NCI-H2107 (cell line): ENCODE measurements around the gene CCSER1.
"Not testable (repeated sequence)": the region's sequence is repeated elsewhere in the genome, so short reads cannot be mapped to it uniquely, and the experiment has no call there.

Experiments
- DNase-seq: peaks from one replicate; lab custom pipeline; 2025; lab: John Stamatoyannopoulos, UW

The CCSER1 gene

GRCh38 chr4:91373546-91373945 is 1246.4 kb downstream of the CCSER1 start:
- no peak for DNase-seq

GRCh38 chr4:91405431-91405830 is 1278.2 kb downstream of the CCSER1 start:
- not testable (repeated sequence) for DNase-seq

- no peak for DNase-seq
These were observed 1294.8 kb downstream of the CCSER1 start for GRCh38 chr4:91422011-91422410.

GRCh38 chr4:91426725-91427124 is 1299.5 kb downstream of the CCSER1 start:
- DNase-seq = no peak

GRCh38 chr4:91427171-91427570 is 1300.0 kb downstream of the CCSER1 start:
- DNase-seq = no peak

- no peak for DNase-seq
These were observed 1307.4 kb downstream of the CCSER1 start for GRCh38 chr4:91434631-91435030.

- no peak for DNase-seq
These were observed 1309.4 kb downstream of the CCSER1 start for GRCh38 chr4:91436556-91436955.

GRCh38 chr4:91447168-91447567 is 1320.0 kb downstream of the CCSER1 start:
- DNase-seq = no peak

- no peak for DNase-seq
These were observed 1321.6 kb downstream of the CCSER1 start for GRCh38 chr4:91448668-91449330.

- no peak for DNase-seq
These were observed 1326.9 kb downstream of the CCSER1 start for GRCh38 chr4:91454111-91454510.

- DNase-seq = not testable (repeated sequence)
These were observed 1335.4 kb downstream of the CCSER1 start for GRCh38 chr4:91462566-91462965.

GRCh38 chr4:91470671-91471070 is 1343.5 kb downstream of the CCSER1 start:
- DNase-seq = no peak

GRCh38 chr4:91471280-91471679 is 1344.1 kb downstream of the CCSER1 start:
- no peak for DNase-seq

GRCh38 chr4:91472046-91472445 is 1344.9 kb downstream of the CCSER1 start:
- DNase-seq = no peak

GRCh38 chr4:91485415-91485814 is 1358.2 kb downstream of the CCSER1 start:
- no peak for DNase-seq

GRCh38 chr4:91488946-91489345 is 1361.8 kb downstream of the CCSER1 start:
- DNase-seq = no peak

GRCh38 chr4:91497892-91498291 is 1370.7 kb downstream of the CCSER1 start:
- no peak for DNase-seq

- DNase-seq = no peak
These were observed 1375.2 kb downstream of the CCSER1 start for GRCh38 chr4:91502365-91502764.

GRCh38 chr4:91513326-91513725 is 1386.1 kb downstream of the CCSER1 start:
- DNase-seq = no peak

GRCh38 chr4:91519155-91519554 is 1392.0 kb downstream of the CCSER1 start:
- no peak for DNase-seq

- DNase-seq = no peak
These were observed 1398.4 kb downstream of the CCSER1 start for GRCh38 chr4:91525621-91526020.

GRCh38 chr4:91527056-91527455 is 1399.9 kb downstream of the CCSER1 start:
- DNase-seq = no peak

- no peak for DNase-seq
These were observed 1440.4 kb downstream of the CCSER1 start for GRCh38 chr4:91567594-91567993.

- DNase-seq = no peak
These were observed 1450.7 kb downstream of the CCSER1 start for GRCh38 chr4:91577864-91578263.
